LoVo (cell line): Measurements from ENCODE around the gene STAC2.
"Not testable (repeated sequence)": the region's sequence is repeated elsewhere in the genome, so short reads cannot be mapped to it uniquely, and the experiment has no call there.

Experiments
- DNase-seq: peaks from one replicate; pipeline ENCODE4 v3.0.0-alpha.2; 2016; ENCODE audit warnings: low spot score

Gene STAC2

DNA sequence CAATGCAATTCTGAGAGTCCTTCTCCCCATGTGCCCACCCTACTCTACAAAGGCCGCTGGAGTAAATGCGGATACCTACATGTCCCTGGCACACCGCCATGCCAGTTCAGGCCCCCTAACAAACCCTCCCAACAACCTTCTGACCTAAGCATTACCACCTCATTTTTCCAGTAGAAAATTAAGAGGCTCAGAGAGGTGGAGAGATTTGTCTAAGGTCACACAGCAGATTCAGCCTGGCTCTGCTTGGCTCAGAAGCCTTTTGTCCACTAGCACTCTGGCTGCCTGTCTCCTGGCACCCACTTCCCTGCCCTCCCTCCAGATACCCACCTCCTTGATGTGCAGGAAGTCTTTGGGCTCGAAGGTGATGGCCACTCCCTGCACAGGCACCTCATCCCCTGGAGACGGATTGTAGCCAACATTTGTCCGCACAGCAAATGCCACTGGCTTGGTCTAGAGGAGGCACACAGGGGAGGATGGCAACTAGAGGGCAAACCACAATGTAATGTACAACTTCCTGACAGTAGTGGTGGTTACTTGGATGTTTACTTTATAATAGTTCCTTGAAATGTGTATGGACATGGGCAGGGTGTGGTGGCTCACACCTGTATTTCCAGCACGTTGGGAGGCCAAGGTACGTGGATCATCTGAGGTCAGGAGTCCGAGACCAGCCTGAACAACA, 38.5 kb downstream of the STAC2 start:
- DNase-seq = no peak

DNA sequence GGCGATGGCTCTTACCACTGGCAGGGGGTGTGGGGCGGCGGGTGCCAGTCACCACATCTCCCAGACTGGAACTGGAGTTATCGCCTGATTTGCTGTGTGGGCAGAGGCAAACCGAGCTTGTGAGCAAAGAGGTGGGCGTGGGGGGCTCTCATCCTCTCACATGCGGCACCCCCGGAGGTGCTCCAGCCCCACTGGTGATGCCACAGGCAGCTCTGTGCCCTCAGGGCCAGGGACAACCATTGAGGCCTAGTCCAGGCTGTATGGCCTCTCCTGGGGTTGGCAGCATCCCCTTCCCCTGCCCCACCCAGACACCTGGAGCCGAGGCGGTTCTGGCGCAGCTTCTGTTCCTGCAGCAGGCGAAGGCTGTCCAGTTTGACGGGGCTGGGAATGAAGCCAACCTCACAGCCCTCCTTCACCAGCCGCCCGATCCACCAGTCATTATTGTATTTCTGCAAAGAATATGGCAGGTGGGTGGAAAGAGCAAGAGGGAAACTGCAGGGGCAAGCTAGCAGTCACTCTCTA, 39.2 kb downstream of the STAC2 start:
- DNase-seq = no peak

GRCh38 chr17:39183720-39184119, 42.0 kb downstream of the STAC2 start:
- no peak for DNase-seq

DNA sequence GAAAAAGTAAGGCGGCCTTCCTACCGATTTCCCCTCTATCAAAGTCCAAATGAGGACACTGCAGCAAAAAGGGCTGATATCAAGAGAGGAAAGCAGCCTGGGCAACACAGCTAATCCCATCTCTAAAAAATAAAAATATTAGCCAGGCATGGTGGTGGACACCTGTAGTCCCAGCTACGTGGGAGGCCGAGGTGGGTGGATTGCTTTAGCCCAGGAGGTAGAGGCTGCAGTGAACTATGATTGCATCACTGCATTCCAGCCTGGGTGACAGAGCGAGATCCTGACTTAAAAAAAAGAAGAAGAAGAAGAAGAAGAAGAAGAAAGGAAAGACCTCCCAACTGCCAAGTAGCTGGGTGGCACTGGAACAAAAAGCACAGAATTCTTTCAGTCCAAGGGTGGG, 42.7 kb downstream of the STAC2 start:
- DNase-seq = no peak

DNA sequence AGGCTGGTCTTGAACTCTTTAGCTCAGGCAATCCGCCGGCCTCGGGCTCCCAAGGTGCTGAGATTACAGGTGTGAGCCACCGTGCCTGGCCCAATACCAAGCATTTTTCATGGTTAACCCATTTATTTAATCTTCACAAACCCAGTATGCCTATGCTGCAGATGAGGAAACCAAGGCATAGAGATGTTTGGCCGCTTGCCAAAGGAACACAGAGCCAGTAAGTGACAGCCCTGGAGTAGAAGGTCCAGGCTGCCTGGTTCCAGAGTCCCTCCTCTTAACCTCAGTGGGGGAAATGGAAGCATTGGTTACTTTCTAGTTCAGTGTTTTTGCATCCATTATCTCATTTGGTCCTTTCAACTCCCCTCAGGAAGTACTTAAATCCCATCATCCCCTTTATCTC, 44.4 kb downstream of the STAC2 start:
- no peak for DNase-seq

GRCh38 chr17:39178536-39178935, 47.2 kb downstream of the STAC2 start:
- peak; percentile 76 for DNase-seq

DNA sequence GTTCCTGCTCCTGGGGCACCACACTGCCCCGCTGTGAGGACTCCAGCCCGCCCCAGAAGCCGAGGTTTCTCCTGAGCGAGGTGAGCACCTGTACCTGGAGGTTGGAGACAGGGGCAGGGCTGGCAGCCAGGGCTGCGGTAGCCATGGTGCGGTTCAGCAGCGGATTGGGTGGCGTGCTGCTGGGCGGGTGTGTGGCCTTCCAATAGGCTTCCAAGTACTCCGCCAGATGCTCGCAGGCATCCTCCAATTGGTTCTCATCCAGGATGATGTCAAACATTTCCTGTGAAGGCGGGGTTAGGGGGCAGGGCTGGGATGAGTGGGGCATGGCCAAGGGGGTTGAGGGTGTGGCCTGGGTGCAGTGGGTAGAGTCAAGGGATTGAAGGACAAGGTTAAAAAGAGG, 48.5 kb downstream of the STAC2 start:
- DNase-seq = no peak

DNA sequence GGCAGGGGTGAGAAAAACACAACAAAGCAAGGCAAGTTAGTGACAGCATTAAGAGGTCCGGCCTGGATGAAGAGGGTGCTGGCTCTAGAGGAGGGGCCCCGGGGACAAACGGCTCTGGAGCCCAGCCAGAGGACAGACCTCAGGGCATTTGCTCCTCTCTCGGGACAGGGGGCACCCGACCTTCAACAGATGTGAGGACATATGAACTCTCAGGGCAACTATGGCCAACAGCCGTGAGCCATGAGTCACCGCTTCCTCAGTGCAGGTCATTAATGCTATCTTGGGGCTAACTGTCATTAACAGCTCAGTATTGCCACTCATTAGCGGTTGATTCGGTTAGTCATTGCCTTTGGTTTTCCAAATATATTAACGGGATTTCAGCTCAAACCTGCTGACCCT, 50.1 kb downstream of the STAC2 start:
- no peak for DNase-seq

DNA sequence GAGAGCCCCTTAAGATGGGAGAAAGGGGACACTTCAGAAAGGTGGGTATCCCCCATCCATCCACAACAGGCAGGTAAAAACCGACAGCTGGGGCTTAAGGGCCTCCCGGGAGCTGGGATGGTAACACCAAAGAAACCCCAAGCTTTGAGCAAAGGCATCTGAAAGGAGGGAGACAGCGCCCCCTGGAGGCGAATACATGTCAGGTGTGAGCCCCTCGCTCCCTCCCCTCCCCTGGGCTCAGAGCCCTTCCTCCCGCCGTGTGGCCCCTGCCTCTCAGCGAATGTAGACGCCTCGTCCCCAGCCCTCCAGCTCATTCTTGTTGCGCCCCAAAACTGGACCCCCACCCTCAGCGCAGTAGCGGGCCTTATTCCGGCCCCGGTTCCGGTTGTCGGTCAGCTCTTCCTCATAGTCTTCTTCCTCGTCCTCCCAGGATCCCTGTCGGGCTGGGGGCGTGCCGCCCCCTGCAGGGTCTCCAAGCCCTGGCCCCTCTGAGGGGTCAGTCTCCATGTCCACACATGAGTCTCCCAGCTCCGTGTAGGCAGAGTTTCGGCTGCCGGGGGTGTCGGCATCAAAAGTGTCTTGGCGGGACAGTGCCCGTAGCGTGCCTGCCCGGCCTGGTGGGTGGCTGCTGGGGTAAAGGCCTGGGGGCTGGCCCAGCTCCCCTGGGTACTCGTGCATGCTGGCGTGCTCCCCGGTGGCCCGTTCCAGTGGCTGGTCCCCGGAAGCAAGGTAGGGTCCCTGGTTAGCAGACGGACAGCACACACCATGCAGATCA, 50.6 kb downstream of the STAC2 start:
- peak; percentile 33 for DNase-seq

- no peak for DNase-seq
Observed at GRCh38 chr17:39173526-39174274, 52.0 kb downstream of the STAC2 start.

- no peak for DNase-seq
Observed at GRCh38 chr17:39173080-39173479, 52.7 kb downstream of the STAC2 start.

GRCh38 chr17:39171933-39172332, 53.8 kb downstream of the STAC2 start:
- no peak for DNase-seq

DNA sequence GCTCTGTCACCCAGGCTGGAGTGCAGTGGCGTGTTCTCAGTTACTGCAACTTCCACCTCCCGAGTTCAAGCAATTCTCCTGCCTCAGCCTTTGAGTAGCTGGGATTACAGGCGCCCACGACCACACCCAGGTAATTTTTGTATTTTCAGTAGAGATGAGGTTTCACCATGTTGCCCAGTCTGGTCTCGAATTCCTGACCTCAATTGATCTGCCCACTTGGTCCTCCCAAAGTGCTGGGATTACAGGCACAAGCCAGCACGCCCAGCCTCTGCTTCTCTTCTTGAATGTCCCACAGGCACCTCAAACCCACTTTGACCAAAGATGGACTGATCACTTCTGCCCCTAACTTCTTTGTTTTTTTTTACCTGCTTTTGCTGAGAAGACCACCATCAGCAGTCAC, 55.2 kb downstream of the STAC2 start:
- DNase-seq = no peak

- DNase-seq = no peak
Observed at GRCh38 chr17:39170109-39170508, 55.6 kb downstream of the STAC2 start.

GRCh38 chr17:39169518-39169917, 56.2 kb downstream of the STAC2 start:
- no peak for DNase-seq

DNA sequence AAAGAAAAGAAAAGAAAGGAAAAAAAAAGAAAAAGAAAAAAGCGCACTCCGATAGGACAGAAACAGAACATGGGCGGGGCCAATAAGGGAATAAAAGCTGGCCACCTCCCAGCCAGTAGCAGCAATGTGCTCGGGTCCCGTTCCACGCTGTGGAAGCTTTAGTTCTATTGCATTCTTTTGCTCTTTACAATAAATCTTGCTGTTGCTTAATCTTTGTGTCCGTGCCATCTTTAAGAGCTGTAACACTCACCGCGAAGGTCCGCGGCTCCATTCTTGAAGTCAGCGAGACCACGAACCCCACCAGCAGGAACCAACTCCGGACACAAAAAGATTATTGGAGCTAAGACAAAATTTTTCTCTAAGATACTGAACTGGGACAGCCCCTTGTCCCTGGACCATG, 56.6 kb downstream of the STAC2 start:
- DNase-seq = no peak

DNA sequence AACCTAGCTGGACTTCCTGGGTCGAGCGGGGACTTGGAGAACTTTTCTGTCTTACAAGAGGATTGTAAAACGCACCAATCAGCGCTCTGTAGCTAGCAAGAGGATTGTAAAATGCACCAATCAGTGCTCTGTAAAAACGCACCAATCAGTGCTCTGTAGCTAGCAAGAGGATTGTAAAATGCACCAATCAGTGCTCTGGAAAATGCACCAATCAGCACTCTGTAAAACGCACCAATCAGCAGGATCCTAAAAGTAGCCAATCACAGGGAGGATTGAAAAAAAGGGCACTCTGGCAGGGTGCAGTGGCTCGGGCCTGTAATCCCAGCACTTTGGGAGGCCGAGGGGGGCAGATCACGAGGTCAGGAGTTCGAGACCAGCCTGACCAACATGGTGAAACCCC, 57.2 kb downstream of the STAC2 start:
- DNase-seq = not testable (repeated sequence)

GRCh38 chr17:39167476-39167875, 58.3 kb downstream of the STAC2 start:
- no peak for DNase-seq

- no peak for DNase-seq
Observed at GRCh38 chr17:39166437-39167335, 59.1 kb downstream of the STAC2 start.

DNA sequence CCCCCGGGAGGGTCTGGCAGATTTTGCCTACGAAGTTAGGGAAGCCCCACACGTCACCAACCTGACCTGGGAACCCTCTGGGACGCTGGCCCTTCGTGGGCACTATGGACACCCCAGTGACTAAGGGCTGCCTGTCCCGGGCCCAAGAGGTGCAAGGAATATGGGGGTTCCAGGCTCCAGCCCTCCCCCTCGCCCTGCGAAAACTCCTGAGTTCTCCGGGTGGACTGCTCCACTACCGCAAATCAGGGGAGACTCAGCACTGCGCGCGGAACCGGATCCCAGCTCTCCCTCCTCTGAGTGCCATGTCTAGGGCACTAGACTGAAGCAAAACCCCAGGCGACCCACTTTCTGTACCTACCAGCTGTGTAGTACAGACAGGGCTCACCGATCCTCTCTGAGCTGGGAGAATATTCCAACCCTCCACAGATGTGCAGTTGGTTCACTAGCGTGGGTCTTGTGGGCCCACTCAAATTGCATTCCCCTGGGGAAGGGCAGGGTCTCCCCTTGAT, 59.9 kb downstream of the STAC2 start, which contains the start of gene ARL5C:
ARL5C (minus strand) TSS at position 321 of the 509 bp plus-strand sequence. CDS start 401 bp downstream, outside the sequence.
- DNase-seq = no peak

DNA sequence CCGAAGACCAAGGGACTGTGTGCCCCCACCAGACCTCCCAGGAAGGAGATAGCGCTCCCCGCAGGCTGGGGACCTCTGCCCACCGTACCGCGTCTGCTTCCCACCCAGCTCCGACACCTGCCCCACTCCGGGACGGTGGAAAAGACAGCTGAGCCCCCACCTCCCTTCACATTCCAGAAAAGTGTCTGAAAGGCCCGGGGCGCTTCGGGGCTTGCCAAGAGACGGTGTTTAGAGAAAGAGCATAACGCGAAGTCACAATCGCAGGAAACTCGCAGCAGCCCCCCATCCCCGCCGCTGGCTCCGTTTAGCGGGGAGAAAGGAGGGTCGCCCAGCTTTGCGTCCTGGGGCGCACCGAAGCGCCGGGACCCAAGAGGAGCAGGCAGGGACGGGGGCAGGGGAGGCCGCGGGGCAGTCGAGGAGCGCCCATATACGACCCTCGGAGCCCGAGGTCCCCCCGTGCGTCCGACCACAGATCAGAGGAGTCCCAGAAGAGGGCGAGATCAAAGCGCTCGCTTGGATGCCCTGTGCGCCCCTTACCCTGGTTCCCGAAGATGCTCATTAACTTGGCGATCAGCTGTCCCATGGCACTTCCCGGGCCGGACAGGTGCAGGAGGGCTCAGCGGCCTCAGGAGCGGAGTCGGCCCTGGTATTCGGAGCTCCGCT, 60.4 kb downstream of the STAC2 start:
- no peak for DNase-seq
